IMR-90 (cell line): ENCODE results near the gene PRR5L. TPM values are rescaled to one million over a fixed set of nuclear protein-coding genes. Genes with fewer than 3 reads are reported as not detected.
A peak's percentile ranks its signal among the peaks of the same experiment; 100 is the strongest.

Source experiments
- ATAC-seq: fragments of 200-7000 bp; cut with Tn5 transposase; 2 replicates; pipeline ENCODE4 v1.9.1; 2020; ENCODE audit warnings: low read depth, mild to moderate bottlenecking, moderate library complexity
- BruUV-seq: library from RNA; stranded (reverse); fragments of 400-500 nt; replicated peaks from 2 replicates; lab custom pipeline; 2021; lab: Mats Ljungman, UMichigan
- CTCF ChIA-PET: fragments of 300-600 bp; formaldehyde crosslinking; extraction: SDS; loops from one replicate; lab custom pipeline; 2021; ENCODE audit warnings: antibody characterized with exemption; lab: Yijun Ruan, JAX
- POLR2A ChIA-PET: fragments of 300-600 bp; sonication (Branson Sonifier 250); formaldehyde crosslinking; loops from one replicate; lab custom pipeline; 2022; ENCODE audit warnings: antibody characterized with exemption; ENCODE audit not compliant: unreplicated experiment; lab: Charles Lee
- DNase-seq: peaks from one replicate; pipeline ENCODE4 v3.0.0; 2013
- H2AFZ ChIP-seq: replicated peaks from 2 replicates; pipeline ENCODE3; 2013; ENCODE audit warnings: low read length, mild to moderate bottlenecking; ENCODE audit not compliant: poor library complexity
- H2AK5ac ChIP-seq: 2 replicates; pipeline ENCODE4 v1.6.1; 2013; ENCODE audit warnings: low read depth, low read length, inconsistent platforms
- H2AK9ac ChIP-seq: replicated peaks from 2 replicates; pipeline ENCODE3; 2013; ENCODE audit warnings: mild to moderate bottlenecking, low read depth, low read length, moderate library complexity; ENCODE audit not compliant: poor library complexity
- H2BK120ac ChIP-seq: 2 replicates; pipeline ENCODE4 v1.6.1; 2013; ENCODE audit warnings: low read depth, low read length, inconsistent platforms
- H2BK15ac ChIP-seq: 3 replicates; pipeline ENCODE4 v1.6.1; 2013; ENCODE audit warnings: low read depth, low read length, inconsistent platforms
- H2BK20ac ChIP-seq: 2 replicates; pipeline ENCODE4 v1.6.1; 2013; ENCODE audit warnings: low read depth, mild to moderate bottlenecking, inconsistent platforms, low read length, moderate library complexity
- H2BK5ac ChIP-seq: 2 replicates; pipeline ENCODE4 v1.6.1; 2013; ENCODE audit warnings: mild to moderate bottlenecking, low read depth, low read length, inconsistent platforms; ENCODE audit not compliant: poor library complexity, severe bottlenecking
- H3K14ac ChIP-seq: replicated peaks from 2 replicates; pipeline ENCODE4 v1.6.1; 2013; ENCODE audit warnings: low read depth, low read length, inconsistent platforms
- H3K18ac ChIP-seq: 2 replicates; pipeline ENCODE4 v1.6.1; 2013; ENCODE audit warnings: low read depth, low read length, control low read depth
- H3K23ac ChIP-seq: 2 replicates; pipeline ENCODE4 v1.6.1; 2013; ENCODE audit warnings: low read depth, low read length, inconsistent platforms
- H3K27ac ChIP-seq: 2 replicates; pipeline ENCODE4 v1.5.1; 2013; ENCODE audit warnings: mild to moderate bottlenecking, control low read depth, low read length; ENCODE audit not compliant: insufficient read depth
- H3K27me3 ChIP-seq: 2 replicates; pipeline ENCODE4 v1.6.1; 2013; ENCODE audit warnings: low read length; ENCODE audit not compliant: control insufficient read depth, insufficient read depth
- H3K36me3 ChIP-seq: 2 replicates; pipeline ENCODE4 v1.6.1; 2013; ENCODE audit warnings: low read length, mixed read lengths; ENCODE audit not compliant: control insufficient read depth, insufficient read depth
- H3K4ac ChIP-seq: 2 replicates; pipeline ENCODE4 v1.6.1; 2013; ENCODE audit warnings: low read depth, low read length, inconsistent platforms
- H3K4me1 ChIP-seq: 2 replicates; pipeline ENCODE4 v1.6.1; 2013; ENCODE audit warnings: low read length, mixed read lengths; ENCODE audit not compliant: control insufficient read depth, insufficient read depth
- H3K4me2 ChIP-seq: 2 replicates; pipeline ENCODE4 v1.6.1; 2013; ENCODE audit warnings: low read depth, mild to moderate bottlenecking, control low read depth, low read length, moderate library complexity
- H3K4me3 ChIP-seq: 2 replicates; pipeline ENCODE4 v1.5.1; 2013; ENCODE audit warnings: low read depth, mild to moderate bottlenecking, control low read depth, low read length, moderate library complexity; ENCODE audit not compliant: insufficient read depth
- H3K56ac ChIP-seq: 2 replicates; pipeline ENCODE4 v1.6.1; 2013; ENCODE audit warnings: low read length, inconsistent platforms; ENCODE audit not compliant: insufficient read depth; ENCODE audit errors: extremely low read depth
- H3K79me1 ChIP-seq, 2 experiments: 2 replicates each; pipeline ENCODE4 v1.6.1; 2013; ENCODE audit warnings: low read length in 2 of 2, inconsistent platforms in 1 of 2, low read depth in 1 of 2
- H3K9ac ChIP-seq: 2 replicates; pipeline ENCODE4 v1.6.1; 2013; ENCODE audit warnings: low read depth, low read length, control low read depth
- H3K9me1 ChIP-seq: 2 replicates; pipeline ENCODE4 v1.6.1; 2013; ENCODE audit warnings: low read length, inconsistent platforms; ENCODE audit not compliant: insufficient read depth
- H3K9me3 ChIP-seq: 2 replicates; pipeline ENCODE4 v1.6.1; 2013; ENCODE audit warnings: low read length; ENCODE audit not compliant: control insufficient read depth, insufficient read depth
- H4K20me1 ChIP-seq: 2 replicates; pipeline ENCODE4 v1.6.1; 2013; ENCODE audit warnings: low read length, inconsistent platforms; ENCODE audit not compliant: insufficient read depth
- H4K5ac ChIP-seq: 2 replicates; pipeline ENCODE4 v1.6.1; 2013; ENCODE audit warnings: mild to moderate bottlenecking, low read depth, low read length, control low read depth
- H4K8ac ChIP-seq, 2 experiments: 2 replicates each; pipeline ENCODE4 v1.6.1; 2013; ENCODE audit warnings: low read depth in 2 of 2, low read length in 2 of 2, control low read depth in 1 of 2, inconsistent platforms in 1 of 2
- H4K91ac ChIP-seq: 2 replicates; pipeline ENCODE4 v1.6.1; 2013; ENCODE audit warnings: low read depth, low read length, inconsistent platforms; ENCODE audit not compliant: insufficient read depth
- BHLHE40 ChIP-seq: fragments of 150-350 bp; IDR thresholded peaks from 2 replicates; pipeline ENCODE4 v1.6.1; 2016; ENCODE audit warnings: mild to moderate bottlenecking, low read depth, low read length
- CEBPB ChIP-seq: IDR thresholded peaks from 2 replicates; pipeline ENCODE4 v1.6.1; 2012; ENCODE audit warnings: low read depth, low read length, improper control_type of control experiment
- CHD1 ChIP-seq: IDR thresholded peaks from 2 replicates; pipeline ENCODE4 v1.6.1; 2012; ENCODE audit warnings: low read depth, low read length, improper control_type of control experiment
- CTCF ChIP-seq: conservative IDR thresholded peaks from 2 replicates; pipeline ENCODE4 v1.5.1; 2012; ENCODE audit warnings: mild to moderate bottlenecking, low read depth, low read length, improper control_type of control experiment
- ELK1 ChIP-seq: fragments of 150-350 bp; IDR thresholded peaks from 2 replicates; pipeline ENCODE4 v1.6.1; 2016; ENCODE audit warnings: low read depth, mild to moderate bottlenecking, low read length, moderate library complexity, borderline replicate concordance
- FOS ChIP-seq: fragments of 150-350 bp; IDR thresholded peaks from 2 replicates; pipeline ENCODE4 v1.6.1; 2016; ENCODE audit warnings: low read depth, low read length
- MAZ ChIP-seq: IDR thresholded peaks from 2 replicates; pipeline ENCODE4 v1.6.1; 2012; ENCODE audit warnings: low read depth, mild to moderate bottlenecking, low read length, improper control_type of control experiment, moderate library complexity, borderline replicate concordance
- MXI1 ChIP-seq: IDR thresholded peaks from 2 replicates; pipeline ENCODE4 v1.6.1; 2012; ENCODE audit warnings: low read depth, mild to moderate bottlenecking, low read length, moderate library complexity, borderline replicate concordance
- POLR2A ChIP-seq: IDR thresholded peaks from 2 replicates; pipeline ENCODE4 v1.6.1; 2012; ENCODE audit warnings: mild to moderate bottlenecking, low read depth, low read length
- RAD21 ChIP-seq: IDR thresholded peaks from 2 replicates; pipeline ENCODE4 v1.6.1; 2012; ENCODE audit warnings: low read length, improper control_type of control experiment
- RCOR1 ChIP-seq: IDR thresholded peaks from 2 replicates; pipeline ENCODE4 v1.6.1; 2012; ENCODE audit warnings: mild to moderate bottlenecking, low read length, improper control_type of control experiment; ENCODE audit not compliant: insufficient replicate concordance
- RFX5 ChIP-seq: IDR thresholded peaks from 2 replicates; pipeline ENCODE4 v1.8.0; 2012; ENCODE audit warnings: low read depth, mild to moderate bottlenecking, low read length, moderate library complexity
- SMC3 ChIP-seq: fragments of 150-350 bp; IDR thresholded peaks from 2 replicates; pipeline ENCODE4 v1.6.1; 2016; ENCODE audit warnings: low read depth, mild to moderate bottlenecking, antibody characterized with exemption, low read length, moderate library complexity
- WGBS, 2 experiments: methylation state at CpG; one replicate each; pipeline versions ENCODE4 v1.1.5 to v1.1.7; 2013; ENCODE audit warnings: missing lambda C conversion rate in 2 of 2; ENCODE audit not compliant: insufficient read length in 1 of 2; ENCODE audit errors: extremely low coverage in 2 of 2; 5-methylcytosine and 5-hydroxymethylcytosine counted together
- dilution Hi-C: fragments of 300-500 bp; cut with HindIII; formaldehyde crosslinking; loops from one replicate; pipeline ENCODE4 v1.14.3; 2018; ENCODE audit warnings: low sequenced_read_pairs; ENCODE audit not compliant: unreplicated experiment
- in situ Hi-C: fragments of 300-500 bp; cut with MboI; formaldehyde crosslinking; loops from 3 replicates; pipeline ENCODE4 v1.14.3; 2019; ENCODE audit warnings: low sequenced_read_pairs, inconsistent platforms, mixed read lengths
- intact Hi-C: fragments of 100-400 bp; cut with micrococcal nuclease; formaldehyde crosslinking; loops from 2 replicates; pipeline ENCODE4 v1.10.0; 2022
- polyA plus RNA-seq, 3 experiments: library from polyadenylated mRNA; depleted of rRNA; stranded (reverse); fragments of >200 nt; gene quantifications; 2 replicates each; pipeline ENCODE4 v1.2.3, GENCODE V29; 2012; ENCODE audit warnings: low replicate concordance in 1 of 3
- total RNA-seq: library from RNA; depleted of rRNA; stranded (reverse); fragments of >200 nt; gene quantifications from 2 replicates; pipeline ENCODE4 v1.2.3, GENCODE V29; 2012

Gene PRR5L
- total and polyA plus RNA-seq, 2 of the 4 experiments (the other 2 are of a cell fraction) = 2.9 to 3.6 TPM

DNA sequence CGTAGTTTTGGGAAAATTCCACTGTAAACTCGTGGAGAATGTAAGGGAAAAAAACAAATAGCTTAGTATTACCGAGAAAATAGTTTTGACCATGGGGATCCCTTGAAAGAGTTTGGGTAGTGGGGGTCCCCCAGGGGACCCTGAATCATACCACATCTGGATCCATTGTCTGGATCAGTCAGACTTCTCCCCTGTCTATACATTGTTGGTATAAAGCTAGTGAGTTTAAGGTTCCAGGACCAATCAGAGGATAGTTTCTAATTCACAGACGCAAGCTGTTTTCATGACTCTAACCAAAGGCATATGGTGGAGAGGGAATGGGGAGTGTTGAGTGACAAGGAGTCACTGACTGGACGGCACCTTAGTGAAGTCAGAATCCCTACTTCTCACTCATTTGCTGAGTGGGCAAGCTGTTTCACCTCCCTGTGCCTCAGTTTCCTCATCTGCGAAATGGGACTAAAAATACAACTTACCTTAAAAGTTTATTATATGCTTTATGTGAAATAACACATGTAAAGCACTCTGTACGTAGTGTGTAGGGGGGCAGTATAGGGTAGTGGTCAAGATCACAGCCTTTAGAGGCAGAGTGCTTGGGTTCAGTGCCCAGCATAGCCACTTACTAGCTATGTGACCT lies 123.8 kb downstream of the PRR5L start (continued):
- TF ChIP-seq MXI1 = no peak

GRCh38 chr11:36421546-36422155 lies 125.6 kb downstream of the PRR5L start:
- peak overlapping the region; percentile 33 for H2BK5ac ChIP-seq
- H3K9me1 ChIP-seq = peaks cover 18% of the 10 kb centered on the region
- H2BK120ac ChIP-seq = peak overlapping the region; percentile 27
- in situ Hi-C loops = no loop called here
- H3K14ac ChIP-seq = peak overlapping the region; percentile 36; the same call in 1 of the 2 replicates
- no peak overlapping the region for H3K27ac ChIP-seq
- intact Hi-C loops = no loop called here
- POLR2A ChIA-PET = interaction anchor here (1.3 kb wide), 1 partner anchor 34 kb away, joined by 4 read pairs; no protein-coding TSS in a partner anchor
- peaks cover 1% of the 10 kb centered on the region; the same call in 1 of the 2 replicates for H3K36me3 ChIP-seq
- no peak overlapping the region for H4K8ac ChIP-seq
- no peak overlapping the region for H3K4me3 ChIP-seq
- peaks cover 17% of the 10 kb centered on the region for H3K4me1 ChIP-seq
- no peak overlapping the region for H2AK9ac ChIP-seq
- no peak for ATAC-seq
- no peak overlapping the region for H2BK20ac ChIP-seq
- peak overlapping the region; percentile 53; the same call in 1 of the 2 replicates for H2AK5ac ChIP-seq
- dilution Hi-C loops = no loop called here
- peak overlapping the region; percentile 62; the same call in 1 of the 3 replicates for H2BK15ac ChIP-seq
- no peak overlapping the region for H3K4me2 ChIP-seq
- 0 out of 2 replicates have a peak overlapping the region, but pooled peaks have one; percentile 24 for H3K23ac ChIP-seq
- peaks cover 4 to 5% of the 10 kb centered on the region in 2 experiments; a peak in 2 of 4 replicates for H3K79me1 ChIP-seq
- no TSS peak for BruUV-seq
- no peaks in the 10 kb centered on the region for H4K20me1 ChIP-seq
- H3K18ac ChIP-seq = peak overlapping the region; percentile 83; the same call in 1 of the 2 replicates
- WGBS, 2 experiments = no CpG with 5 or more reads among the region's 6 CpGs
- no peak overlapping the region for H4K5ac ChIP-seq
- no peaks in the 10 kb centered on the region for H3K9me3 ChIP-seq
- H2AFZ ChIP-seq = no peak overlapping the region
- H3K27me3 ChIP-seq = no peaks in the 10 kb centered on the region
- peak overlapping the region; percentile 23; the same call in 1 of the 2 replicates for H4K91ac ChIP-seq
- CTCF ChIA-PET = interaction anchor here (0.9 kb wide), 1 partner anchor 26 kb away, joined by 3 read pairs; no protein-coding TSS in a partner anchor
- peak overlapping the region; percentile 27 for H3K4ac ChIP-seq
- no peak overlapping the region for H3K56ac ChIP-seq
- H3K9ac ChIP-seq = no peak overlapping the region; the same call in 1 of the 2 replicates
- DNase-seq = peak; percentile 33
- TF ChIP-seq MAZ (no peak), CTCF (no peak), RFX5 (no peak), RAD21 (no peak), SMC3 (no peak), POLR2A (no peak), MXI1 (no peak), RCOR1 (no peak), BHLHE40 (no peak), CHD1 (no peak), CEBPB (no peak), FOS (no peak), ELK1 (no peak)
